EH (cell line): Measurements from ENCODE around the gene XIRP1.

Experiments
- DNase-seq: peaks from one replicate; pipeline ENCODE4 v3.0.0-alpha.2; 2015; ENCODE audit warnings: low read depth

The XIRP1 gene

GRCh38 chr3:39166134-39166710, 26.2 kb downstream of the XIRP1 start:
- peak; percentile 99 for DNase-seq

- no peak for DNase-seq
These were observed 26.9 kb downstream of the XIRP1 start for GRCh38 chr3:39165518-39165917.

GRCh38 chr3:39164414-39164813, 28.0 kb downstream of the XIRP1 start:
- no peak for DNase-seq

GRCh38 chr3:39158148-39158715, 34.2 kb downstream of the XIRP1 start:
- DNase-seq = no peak

GRCh38 chr3:39157359-39157758, 35.0 kb downstream of the XIRP1 start:
- DNase-seq = no peak

- DNase-seq = no peak
These were observed 36.0 kb downstream of the XIRP1 start for GRCh38 chr3:39156421-39156820.

GRCh38 chr3:39154280-39155021, 37.9 kb downstream of the XIRP1 start:
- DNase-seq = peak; percentile 49

GRCh38 chr3:39153977-39154279, 38.5 kb downstream of the XIRP1 start:
- DNase-seq = no peak

- peak; percentile 99 for DNase-seq
These were observed 41.4 kb downstream of the XIRP1 start for GRCh38 chr3:39150803-39151631.

GRCh38 chr3:39150148-39150802, 42.1 kb downstream of the XIRP1 start:
- no peak for DNase-seq

GRCh38 chr3:39149498-39150147, 42.8 kb downstream of the XIRP1 start:
- no peak for DNase-seq

GRCh38 chr3:39149059-39149455, 43.3 kb downstream of the XIRP1 start:
- DNase-seq = no peak

- DNase-seq = peak; percentile 43
These were observed 43.8 kb downstream of the XIRP1 start for GRCh38 chr3:39148435-39149058.

- DNase-seq = peak; percentile 68
These were observed 44.5 kb downstream of the XIRP1 start for GRCh38 chr3:39147711-39148434.

- DNase-seq = peak; percentile 98
These were observed 45.5 kb downstream of the XIRP1 start for GRCh38 chr3:39146611-39147591.

GRCh38 chr3:39146083-39146501, 46.3 kb downstream of the XIRP1 start:
- DNase-seq = peak; percentile 27

GRCh38 chr3:39144748-39145380, 47.5 kb downstream of the XIRP1 start:
- no peak for DNase-seq

- peak; percentile 39 for DNase-seq
These were observed 48.2 kb downstream of the XIRP1 start for GRCh38 chr3:39144095-39144747.
